ENCODE data around the gene CHRNA5.
A peak's percentile ranks its signal among the peaks of the same experiment; 100 is the strongest.
"Not testable (repeated sequence)": the region's sequence is repeated elsewhere in the genome, so short reads cannot be mapped to it uniquely, and the experiment has no call there.

The CHRNA5 gene

DNA sequence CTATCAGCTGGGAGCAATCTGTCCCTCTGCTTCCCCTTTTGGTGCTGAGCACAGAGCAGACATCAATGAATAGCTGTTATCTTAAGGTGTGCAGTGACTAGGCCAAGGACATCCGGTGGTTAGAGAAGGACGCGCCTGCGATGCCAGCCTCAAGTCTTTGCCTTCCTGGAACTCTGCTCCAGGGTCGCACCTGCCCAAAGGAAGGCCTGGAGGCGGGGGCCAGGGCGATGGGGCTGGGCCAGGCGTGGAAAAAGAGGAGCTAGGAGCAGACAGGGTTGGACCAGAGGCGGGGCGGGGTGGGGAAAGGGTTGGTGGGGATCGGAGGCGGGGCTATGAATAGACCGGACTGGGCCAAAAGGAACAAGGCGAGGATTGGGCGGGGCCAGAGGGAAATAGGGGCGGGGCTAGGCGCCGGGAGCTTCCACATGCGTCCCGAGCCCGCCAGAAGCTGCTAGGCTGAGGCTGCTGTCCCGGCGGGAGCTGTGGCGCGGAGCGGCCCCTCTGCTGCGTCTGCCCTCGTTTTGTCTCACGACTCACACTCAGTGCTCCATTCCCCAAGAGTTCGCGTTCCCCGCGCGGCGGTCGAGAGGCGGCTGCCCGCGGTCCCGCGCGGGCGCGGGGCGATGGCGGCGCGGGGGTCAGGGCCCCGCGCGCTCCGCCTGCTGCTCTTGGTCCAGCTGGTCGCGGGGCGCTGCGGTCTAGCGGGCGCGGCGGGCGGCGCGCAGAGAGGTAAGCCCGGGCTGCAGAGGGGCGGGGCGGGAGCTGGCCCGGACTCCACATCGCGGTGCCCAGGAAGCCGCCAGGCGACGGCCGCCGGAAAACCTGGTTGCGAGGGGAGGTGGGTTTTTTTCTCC, at the start of gene CHRNA5:
CHRNA5 (plus strand) TSS at position 424 of the 854 bp plus-strand sequence; CDS start at position 624, 200 bp downstream.
- DNase-seq = peak; percentile 48 to 61

DNA sequence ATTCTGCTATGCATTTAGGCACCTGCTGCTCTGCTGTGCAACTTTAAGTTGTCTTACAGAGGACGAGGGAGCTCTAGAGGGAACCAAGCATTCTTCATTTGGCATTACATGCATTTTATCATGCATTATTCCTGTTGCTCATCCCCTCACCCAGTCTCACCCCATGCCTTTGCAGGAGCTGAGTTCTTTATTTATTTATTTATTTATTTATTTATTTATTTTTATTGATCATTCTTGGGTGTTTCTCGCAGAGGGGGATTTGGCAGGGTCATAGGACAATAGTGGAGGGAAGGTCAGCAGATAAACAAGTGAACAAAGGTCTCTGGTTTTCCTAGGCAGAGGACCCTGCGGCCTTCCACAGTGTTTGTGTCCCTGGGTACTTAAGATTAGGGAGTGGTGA, 45.3 kb upstream of the CHRNA5 start:
- DNase-seq = not testable (repeated sequence)

- no peak for DNase-seq
Observed at GRCh38 chr15:78524230-78524629, 41.1 kb upstream of the CHRNA5 start.

GRCh38 chr15:78527325-78527724, 38.0 kb upstream of the CHRNA5 start:
- DNase-seq = no peak

DNA sequence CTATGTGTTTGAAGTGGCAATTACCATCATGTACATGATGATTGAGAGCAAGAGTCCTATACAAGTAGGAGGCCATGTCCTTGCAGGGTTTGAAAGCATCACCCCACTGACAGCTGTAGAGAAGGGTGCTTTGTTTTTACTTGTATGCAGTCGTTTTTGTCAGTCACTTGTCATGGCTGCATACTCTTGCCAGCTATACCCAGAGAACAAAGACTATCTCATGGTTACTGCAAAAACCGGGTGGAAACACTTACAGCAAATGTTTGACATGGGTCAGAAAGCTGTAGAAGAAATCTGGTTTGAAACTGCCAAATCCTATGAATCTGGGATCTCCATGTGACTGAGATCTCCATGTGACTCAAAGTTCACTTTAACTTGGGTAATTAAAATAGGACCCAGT, 32.0 kb upstream of the CHRNA5 start:
- no peak for DNase-seq

GRCh38 chr15:78536134-78536533, 29.2 kb upstream of the CHRNA5 start:
- no peak for DNase-seq

- DNase-seq = no peak
Observed at GRCh38 chr15:78537266-78537905, 27.9 kb upstream of the CHRNA5 start.

GRCh38 chr15:78538358-78538757, 27.0 kb upstream of the CHRNA5 start:
- no peak for DNase-seq

- not testable (repeated sequence) for DNase-seq
Observed at GRCh38 chr15:78539464-78540140, 25.7 kb upstream of the CHRNA5 start.

- DNase-seq = peak; percentile 75
Observed at GRCh38 chr15:78540141-78540870, 25.0 kb upstream of the CHRNA5 start, which contains the start of gene PSMA4. TSS of gene PSMA4 (plus strand) at chr15:78540444. CDS start at chr15:78541928, 1,484 bp downstream.

- peak in 1 of 2 experiments; percentile 25 for DNase-seq
Observed at GRCh38 chr15:78540871-78541743, 24.2 kb upstream of the CHRNA5 start.

- DNase-seq = no peak
Observed at GRCh38 chr15:78541744-78542034, 23.6 kb upstream of the CHRNA5 start.

DNA sequence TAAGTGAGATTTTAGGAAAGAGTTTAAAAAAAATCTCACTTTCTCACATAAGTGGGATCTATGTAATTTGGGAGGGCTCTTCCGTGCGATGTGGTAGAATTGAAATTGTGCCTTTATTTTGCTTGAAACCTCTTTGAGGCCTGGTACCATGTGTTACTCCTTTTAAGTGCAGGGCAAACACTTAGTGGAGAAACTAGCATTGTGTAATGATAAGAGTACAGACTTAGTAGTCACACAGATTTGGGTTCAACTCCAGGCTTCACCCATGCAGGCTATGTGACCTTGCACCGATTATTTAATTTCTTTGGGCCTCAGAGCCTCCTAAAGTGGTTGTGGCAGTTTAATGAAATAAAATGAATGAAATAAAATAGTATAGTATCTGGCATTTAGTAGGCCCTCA, 22.7 kb upstream of the CHRNA5 start:
- DNase-seq = no peak

GRCh38 chr15:78550194-78550593, 15.1 kb upstream of the CHRNA5 start:
- DNase-seq = no peak

GRCh38 chr15:78550815-78551214, 14.5 kb upstream of the CHRNA5 start:
- no peak for DNase-seq

GRCh38 chr15:78551902-78552301, 13.4 kb upstream of the CHRNA5 start:
- no peak for DNase-seq

DNA sequence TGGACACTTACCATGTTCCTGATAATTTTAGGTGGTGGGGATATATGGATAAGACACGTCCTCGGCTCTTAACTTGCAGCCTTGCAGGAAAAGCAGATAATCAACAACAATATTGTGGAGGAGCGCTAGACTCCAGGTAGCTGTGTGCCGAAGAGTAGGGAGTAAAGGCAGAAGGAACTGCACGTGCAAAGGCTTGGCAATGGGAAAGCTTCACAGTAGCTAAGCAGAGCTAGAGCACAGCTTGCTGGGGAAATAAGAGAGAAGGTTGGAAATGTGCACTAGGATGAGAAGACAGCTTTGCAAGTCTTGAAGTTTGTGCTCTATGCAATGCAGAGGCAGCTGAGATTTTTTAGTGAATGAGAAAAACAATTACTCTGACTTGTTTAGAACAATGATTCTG, 12.7 kb upstream of the CHRNA5 start:
- DNase-seq = no peak

DNA sequence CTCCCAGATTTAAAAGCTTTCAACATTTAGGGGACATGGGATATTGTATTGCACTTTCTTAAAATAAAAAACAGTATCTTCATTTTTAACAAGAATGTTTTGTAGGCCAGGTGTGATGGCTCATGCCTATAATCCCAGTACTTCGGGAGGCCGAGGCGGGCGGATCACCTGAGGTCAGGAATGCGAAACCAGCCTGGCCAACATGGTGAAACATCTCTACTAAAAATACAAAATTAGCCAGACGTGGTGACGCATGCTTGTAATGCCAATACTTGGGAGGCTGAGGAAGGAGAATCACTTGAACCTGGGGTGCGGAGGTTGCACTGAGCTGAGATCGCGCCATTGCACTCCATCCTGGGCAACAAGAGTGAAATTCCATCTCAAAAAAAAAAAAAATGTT, 5.1 kb upstream of the CHRNA5 start:
- DNase-seq = not testable (repeated sequence)

DNA sequence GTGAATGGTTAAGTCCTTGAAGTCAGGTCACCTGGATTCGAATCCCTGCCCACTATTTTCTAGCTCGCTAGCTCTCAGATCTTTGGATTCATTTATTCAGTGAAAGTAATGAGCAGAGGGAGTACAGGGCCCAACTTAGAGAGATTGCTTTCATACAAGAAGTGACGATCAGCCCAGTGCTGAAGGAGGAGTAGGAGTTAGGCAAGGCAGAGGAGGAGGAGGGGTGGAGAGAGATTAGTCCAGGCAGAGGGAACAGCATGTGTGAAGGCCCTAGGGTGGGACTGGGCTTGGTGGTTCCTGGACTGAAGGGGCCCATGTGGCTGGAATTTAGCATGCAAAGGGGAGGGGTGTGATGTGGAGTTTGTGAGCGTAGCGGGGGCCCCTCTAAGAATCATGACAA, 3.8 kb upstream of the CHRNA5 start:
- no peak for DNase-seq

DNA sequence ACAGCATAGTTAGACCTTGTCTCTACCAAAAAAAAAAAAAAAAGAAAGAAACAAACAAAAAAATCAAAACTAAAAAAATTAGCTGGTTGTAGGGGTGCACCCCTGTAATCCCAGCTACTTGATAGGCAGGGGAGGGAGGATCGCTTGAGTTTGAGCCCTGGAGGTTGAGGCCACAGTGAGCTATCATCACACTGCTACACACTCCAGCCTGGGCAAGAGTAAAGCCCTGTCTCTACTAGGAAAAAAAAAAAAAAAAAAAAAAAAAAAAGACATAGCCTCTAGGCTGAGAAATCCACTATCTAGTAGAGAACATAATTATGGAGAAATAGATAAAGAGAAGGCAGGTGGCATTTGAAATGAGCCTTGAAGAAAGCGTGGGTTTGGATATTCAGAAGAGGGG, 2.2 kb upstream of the CHRNA5 start:
- no peak for DNase-seq

DNA sequence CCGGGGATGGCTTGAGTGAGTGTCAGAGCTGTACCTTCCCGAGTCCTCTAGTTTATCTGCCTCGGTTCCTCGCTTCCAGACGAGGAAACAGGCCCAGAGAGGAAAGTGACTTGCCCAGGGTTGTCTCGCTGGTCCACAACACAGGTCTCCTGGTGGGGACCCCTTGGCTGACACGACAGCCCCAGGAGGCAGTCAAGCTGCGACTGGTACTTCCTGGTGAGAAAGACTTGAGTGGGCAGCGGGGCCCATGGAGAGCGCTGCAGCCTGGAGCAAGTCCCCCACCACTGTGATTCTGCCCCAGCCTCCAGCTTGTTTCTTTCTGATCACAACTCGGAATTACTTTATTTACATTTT, 600 bp upstream of the CHRNA5 start:
- DNase-seq = no peak

All from Kasumi-1 (cell line).